Esophagus muscularis mucosa (tissue), 3 donors: ENCODE measurements around the gene C19orf18.

Source experiments
- CTCF ChIP-seq, 3 experiments: fragments of 200-600 bp in 2 of 3; fragments of 450-650 bp in 1 of 3; sonication (generic) in 2 of 3; IDR thresholded peaks; one replicate each; pipeline ENCODE4 v1.5.1; 2017 to 2019; ENCODE audit warnings: antibody characterized with exemption in 3 of 3, mild to moderate bottlenecking in 2 of 3, moderate library complexity in 1 of 3
- POLR2A ChIP-seq: fragments of 450-650 bp; IDR thresholded peaks from one replicate; pipeline ENCODE4 v1.6.1; 2017; ENCODE audit warnings: antibody characterized with exemption, moderate library complexity, mild to moderate bottlenecking, low read depth

GRCh38 chr19:58000677-58001076, 26.3 kb upstream of the C19orf18 start:
- TF ChIP-seq CTCF (IDR thresholded peaks at IDR 0.05) (no peak), POLR2A (no peak)
